Forelimb muscle (tissue), 1 donor: ENCODE data around the gene MAP3K4. TPM values are rescaled to one million over a fixed set of nuclear protein-coding genes. Genes with fewer than 3 reads are reported as not detected.

Source experiments
- DNase-seq: peaks from one replicate; pipeline ENCODE4 v3.0.0-alpha.2; 2013; ENCODE audit warnings: low read depth
- polyA plus RNA-seq: library from polyadenylated mRNA; unstranded; fragments of 120-200 nt; gene quantifications from one replicate; pipeline ENCODE4 v1.2.1, GENCODE V29; 2013; ENCODE audit not compliant: insufficient read length

The MAP3K4 gene
- polyA plus RNA-seq, 1 donor, result 22.5 TPM

DNA sequence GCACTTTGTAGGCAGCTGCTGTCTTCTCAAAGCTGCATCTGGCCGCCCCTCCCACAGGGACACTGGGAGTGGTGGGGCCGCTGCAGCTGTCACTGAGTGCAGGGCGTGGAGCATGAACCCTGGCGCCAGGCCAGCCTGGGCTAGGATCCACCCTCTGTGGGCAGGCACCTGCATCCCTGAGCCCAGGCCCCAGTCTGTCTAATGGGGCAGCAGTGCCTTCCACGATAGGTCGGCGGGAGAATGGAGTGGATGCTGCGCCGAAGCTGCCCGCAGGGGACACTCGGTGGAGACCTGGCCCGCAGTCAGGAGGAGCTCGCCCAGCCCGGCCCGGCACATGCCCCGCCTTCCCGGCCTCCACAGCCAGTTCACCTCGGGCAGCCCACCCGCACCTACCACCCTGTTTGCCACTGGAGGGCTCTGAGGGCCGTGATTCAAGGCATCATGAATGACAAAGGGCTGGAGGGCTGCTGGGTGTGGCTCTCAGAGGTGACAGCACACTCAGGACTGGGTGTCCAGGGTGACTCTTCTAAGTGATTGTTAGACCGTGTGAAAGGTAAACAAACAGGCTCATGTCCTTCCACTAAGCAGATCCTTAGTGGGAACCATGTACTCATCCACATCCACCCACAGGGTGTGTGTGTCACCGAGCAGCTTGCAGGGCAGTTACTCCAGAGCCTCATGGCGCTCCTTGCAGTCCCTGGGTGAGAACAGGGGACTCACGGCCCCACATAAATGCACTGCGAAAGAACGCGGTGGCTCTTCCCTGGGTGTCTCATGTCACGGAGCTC lies 148.4 kb downstream of the MAP3K4 start:
- no peak for DNase-seq

GRCh38 chr6:161140554-161140875 lies 148.9 kb downstream of the MAP3K4 start:
- no peak for DNase-seq

- no peak for DNase-seq
These were observed 149.6 kb downstream of the MAP3K4 start for GRCh38 chr6:161141173-161141572.

GRCh38 chr6:161142957-161143296 lies 151.4 kb downstream of the MAP3K4 start:
- DNase-seq, result no peak

DNA sequence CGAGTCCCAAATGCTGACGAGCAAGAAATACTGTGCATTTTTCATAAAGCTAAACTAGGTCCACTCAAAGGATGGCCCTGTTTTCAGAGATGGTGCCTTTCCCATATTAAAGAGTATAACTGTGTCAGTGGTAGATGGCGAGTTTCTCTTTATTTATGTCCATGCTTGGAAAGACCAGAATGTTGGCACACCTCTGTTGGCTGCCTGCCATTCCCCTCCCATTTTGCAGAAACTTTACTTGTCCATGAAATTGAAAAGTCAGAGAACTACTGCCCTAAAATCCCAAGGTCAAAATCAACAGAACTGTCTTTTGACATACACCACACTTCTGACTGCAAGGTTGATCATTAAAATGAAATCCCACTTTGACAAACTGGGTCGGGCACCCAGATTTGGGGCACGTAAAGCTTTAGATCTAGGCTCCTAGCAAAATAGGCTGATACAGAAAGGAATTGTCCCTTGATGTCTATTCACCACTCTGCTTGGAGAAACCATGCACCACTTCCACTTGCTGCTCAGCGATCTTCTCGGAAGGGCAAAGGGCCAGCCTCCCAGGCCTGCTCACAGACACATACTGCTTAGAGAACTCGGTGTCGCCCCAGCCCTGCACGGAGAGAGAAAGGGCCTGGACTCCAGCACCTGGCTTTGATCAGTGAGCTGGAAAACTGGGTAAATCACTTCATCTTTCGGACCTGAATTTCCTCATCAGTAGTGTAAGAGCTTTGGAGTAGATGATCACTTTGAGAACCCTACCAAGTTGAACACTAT lies 152.3 kb downstream of the MAP3K4 start:
- DNase-seq, result no peak

DNA sequence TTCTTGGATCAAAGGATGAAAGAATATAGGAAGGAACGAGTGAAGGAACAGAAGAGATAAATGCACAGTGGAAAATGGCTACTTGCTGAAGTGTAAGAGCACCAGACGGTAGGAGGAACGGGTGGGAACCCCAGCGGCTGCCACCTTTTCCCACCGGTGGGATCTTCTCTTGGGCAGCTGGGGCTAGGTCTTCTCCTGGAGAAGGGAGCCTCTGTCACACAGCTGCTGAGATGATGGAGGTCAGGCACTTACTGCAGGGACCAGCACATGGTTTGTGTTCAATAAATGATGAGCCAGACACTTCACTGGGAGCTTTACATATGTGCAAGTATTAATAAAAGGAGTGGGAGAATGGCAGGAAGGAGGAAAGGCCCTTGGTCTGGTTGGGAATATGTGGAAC lies 158.6 kb downstream of the MAP3K4 start:
- no peak for DNase-seq

GRCh38 chr6:161150566-161150965 lies 159.0 kb downstream of the MAP3K4 start:
- DNase-seq, result no peak

GRCh38 chr6:161151059-161151645 lies 159.6 kb downstream of the MAP3K4 start:
- DNase-seq, result no peak

- DNase-seq, result no peak
These were observed 160.3 kb downstream of the MAP3K4 start for GRCh38 chr6:161151660-161152526.

DNA sequence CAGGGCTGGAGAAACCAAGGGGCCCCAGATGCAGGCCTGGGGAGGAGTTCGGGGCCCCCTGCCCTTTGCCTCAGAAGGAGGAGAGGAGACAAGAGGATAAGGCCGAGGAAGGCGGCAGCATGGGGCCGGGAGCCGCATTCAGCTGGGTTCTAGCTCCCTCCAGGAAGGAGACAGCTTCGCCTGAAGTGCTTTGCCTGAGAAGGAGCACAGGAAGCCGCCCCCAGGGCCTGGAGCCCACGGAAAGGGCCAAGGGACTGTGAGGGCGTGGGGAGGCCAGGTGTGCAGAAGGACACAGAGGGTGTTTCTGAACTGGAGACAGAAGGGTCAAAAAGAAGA lies 160.9 kb downstream of the MAP3K4 start:
- DNase-seq, result no peak

- no peak for DNase-seq
These were observed 161.5 kb downstream of the MAP3K4 start for GRCh38 chr6:161152907-161153662.

GRCh38 chr6:161153725-161154124 lies 162.2 kb downstream of the MAP3K4 start:
- DNase-seq, result no peak

GRCh38 chr6:161154796-161155335 lies 163.3 kb downstream of the MAP3K4 start:
- no peak for DNase-seq

DNA sequence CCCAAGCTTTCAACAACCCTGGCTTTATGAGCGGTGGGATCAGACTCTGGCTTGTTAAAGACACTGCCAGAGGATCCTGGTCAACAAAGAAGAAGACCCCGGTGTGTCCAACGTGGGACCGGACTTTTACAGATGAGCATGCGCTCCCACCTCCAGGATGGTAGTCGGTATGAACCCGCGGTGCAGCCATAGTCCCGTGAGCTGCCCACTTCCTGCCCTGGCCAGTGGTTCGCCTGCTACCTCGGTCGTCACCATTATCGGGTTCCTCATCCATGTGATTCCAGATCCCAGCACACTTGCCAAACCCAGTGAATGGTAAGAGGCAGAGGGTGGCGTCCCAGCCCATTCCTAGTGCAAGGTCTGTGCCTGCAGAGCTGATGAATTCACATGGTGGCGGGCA lies 169.6 kb downstream of the MAP3K4 start:
- no peak for DNase-seq

- no peak for DNase-seq
These were observed 170.5 kb downstream of the MAP3K4 start for GRCh38 chr6:161161889-161162624.

DNA sequence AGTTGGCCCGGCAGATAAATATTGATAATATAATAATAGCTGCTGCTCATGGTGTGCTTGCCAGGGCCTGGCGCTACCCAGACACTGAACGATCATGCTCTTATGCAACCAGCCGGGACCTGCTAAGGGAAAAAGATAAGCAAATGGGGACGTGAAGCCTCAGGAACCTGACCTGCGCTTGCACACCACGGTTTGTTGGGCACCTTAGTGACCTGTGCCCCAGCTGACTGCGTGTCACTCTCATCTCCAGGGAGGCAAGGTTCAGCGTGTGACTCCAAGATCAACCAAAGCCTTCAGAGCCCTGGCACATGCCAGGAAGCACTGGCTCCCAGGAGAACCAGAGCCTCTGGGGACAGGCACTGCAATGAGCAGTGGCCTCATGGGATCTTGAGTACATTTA lies 171.2 kb downstream of the MAP3K4 start:
- no peak for DNase-seq

DNA sequence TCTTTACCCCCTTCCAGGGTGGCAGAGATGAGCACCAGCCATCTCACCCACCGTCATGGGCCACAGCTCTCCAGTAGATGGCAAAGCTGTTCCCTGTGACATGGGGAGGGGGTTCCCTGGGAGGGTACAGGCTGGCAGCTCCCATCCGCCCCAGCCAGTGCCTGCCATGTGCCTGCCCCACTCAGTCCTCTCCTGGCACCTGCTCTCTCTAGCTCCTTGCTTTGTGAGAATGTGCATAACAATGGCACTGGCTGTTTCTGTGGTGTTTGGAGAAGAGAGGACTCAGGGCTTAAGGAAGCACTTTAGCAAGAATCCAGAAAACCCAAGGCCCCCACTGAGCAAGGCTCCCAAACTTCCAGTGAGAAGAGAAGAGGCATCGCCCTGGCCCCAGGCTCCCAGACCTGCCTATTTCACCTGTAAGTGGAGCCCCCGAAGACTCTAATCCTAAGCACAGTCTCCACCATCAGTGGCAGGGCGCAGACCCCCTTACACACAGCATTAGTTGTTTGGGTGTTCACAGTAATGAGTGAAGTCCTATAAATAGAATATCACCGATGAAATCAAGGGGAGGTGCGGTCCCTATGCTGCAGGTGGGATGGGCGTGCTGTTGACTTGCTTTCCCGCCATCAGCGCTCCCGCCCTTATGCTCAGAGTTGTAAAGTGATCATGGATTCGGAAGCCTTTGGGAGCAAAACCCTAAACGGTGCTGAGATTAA lies 172.1 kb downstream of the MAP3K4 start:
- DNase-seq, result no peak

- DNase-seq, result no peak
These were observed 172.6 kb downstream of the MAP3K4 start for GRCh38 chr6:161164182-161164625.

GRCh38 chr6:161166176-161166575 lies 174.6 kb downstream of the MAP3K4 start:
- no peak for DNase-seq

DNA sequence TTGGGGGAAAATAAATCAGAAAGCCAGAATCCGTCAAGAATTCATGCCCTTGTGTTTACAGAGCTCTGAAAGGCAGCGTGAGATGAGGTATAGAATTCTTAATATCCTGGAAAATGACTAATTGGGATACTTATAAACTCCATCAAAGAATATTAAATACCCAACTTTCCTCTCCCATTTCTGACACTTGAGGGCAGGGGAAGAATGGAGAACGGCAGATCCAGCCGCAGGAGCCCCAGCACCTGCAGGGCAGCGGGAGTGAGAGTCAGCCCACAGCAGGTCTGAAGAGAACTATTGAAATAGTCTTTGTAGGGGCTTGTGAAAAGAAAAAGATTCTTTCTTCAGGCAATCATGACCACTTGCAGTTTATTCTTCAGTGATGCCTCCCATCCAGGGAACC lies 175.1 kb downstream of the MAP3K4 start:
- DNase-seq, result no peak
